GDM1 (cell line): Measurements from ENCODE around the gene ELMOD2.
"Not testable (repeated sequence)": the region's sequence is repeated elsewhere in the genome, so short reads cannot be mapped to it uniquely, and the experiment has no call there.

Source experiments
- DNase-seq: peaks from one replicate; lab custom pipeline; 2025; lab: John Stamatoyannopoulos, UW

ELMOD2 gene, protein sequence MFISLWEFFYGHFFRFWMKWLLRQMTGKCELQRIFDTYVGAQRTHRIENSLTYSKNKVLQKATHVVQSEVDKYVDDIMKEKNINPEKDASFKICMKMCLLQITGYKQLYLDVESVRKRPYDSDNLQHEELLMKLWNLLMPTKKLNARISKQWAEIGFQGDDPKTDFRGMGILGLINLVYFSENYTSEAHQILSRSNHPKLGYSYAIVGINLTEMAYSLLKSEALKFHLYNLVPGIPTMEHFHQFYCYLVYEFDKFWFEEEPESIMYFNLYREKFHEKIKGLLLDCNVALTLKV

DNA sequence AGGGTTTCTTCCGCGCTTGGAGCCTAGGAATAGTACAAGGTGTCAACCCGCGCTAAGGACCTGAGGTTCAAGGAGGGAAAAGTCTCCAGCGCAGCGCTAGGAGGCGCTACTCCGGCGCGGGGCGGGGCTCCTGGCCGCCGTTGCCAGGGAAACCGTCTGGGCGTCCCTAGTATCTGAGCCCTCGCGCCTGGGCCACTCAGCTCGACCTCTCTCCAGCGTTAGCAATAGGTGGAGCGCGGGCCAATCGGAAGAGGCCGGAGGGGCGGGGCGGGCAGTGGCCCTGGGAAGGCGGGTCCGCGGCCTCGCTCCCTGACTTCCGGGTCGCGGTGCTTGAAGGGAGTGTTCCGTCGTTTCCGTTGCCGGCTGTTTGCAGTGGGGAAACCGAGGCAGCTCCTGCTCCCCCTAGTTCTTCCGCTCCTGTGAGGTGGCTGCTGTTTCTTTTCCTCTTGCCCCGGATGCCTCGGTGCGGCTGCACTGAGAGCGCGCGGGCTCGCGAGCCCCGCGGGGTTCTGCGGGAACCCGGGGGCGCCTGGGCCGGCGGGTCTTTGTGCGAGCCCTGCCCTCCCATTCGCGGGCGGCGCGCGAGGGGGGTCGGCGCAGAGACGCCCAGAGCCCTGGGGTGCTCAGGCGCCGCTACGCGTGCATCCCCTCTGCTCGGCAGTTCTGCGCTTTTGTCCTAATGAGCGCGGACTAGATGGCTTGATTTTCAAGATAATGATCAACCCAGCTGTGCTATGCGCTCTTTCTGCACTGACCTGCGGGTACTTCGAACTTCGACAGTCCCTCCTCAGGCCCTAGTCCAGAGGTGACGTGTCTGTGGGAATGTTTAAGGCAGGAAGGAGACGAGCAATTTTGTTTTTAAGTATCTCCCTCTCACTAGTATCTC lies at the start of gene ELMOD2:
TSS of gene ELMOD2 (plus strand) at position 312 of the 886 bp plus-strand sequence. CDS start 1,261 bp downstream, outside the sequence.
- peak; percentile 96 for DNase-seq

DNA sequence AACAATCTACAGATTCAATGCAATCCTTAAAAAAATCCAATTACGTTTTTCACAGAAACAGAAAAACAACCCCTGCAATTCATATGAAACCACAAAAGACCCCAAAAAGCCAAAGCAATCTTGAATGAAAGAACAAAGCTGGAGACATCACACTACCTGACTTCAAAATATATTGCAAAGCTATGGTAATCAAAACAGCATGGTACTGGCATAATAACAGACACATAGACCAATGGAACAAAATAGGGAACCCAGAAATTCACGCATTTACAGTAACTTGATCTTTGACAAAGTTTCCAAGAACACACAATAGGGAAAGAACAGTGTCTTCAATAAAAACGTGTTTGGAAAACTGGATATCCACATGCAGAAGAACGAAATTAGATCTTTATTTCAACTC lies 40.5 kb upstream of the ELMOD2 start:
- no peak for DNase-seq

DNA sequence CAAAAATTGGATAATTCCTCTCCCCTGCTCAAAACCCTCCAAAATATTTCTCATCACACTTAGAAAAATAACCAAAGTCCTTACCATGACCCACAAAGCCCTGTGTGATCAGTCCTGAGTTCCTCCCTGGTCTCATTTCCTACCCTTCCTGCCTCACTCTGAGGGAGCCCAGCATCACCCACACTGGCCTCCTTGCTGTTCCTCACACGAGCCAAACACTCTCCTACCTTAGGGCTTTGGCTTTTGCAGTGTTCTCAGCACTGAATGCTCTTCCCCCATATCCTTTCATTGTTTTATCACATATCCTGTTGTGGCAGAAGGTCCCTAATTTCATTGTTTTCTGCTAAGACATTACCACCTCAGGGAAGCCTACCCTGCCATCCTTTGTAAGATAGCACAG lies 38.0 kb upstream of the ELMOD2 start:
- no peak for DNase-seq

DNA sequence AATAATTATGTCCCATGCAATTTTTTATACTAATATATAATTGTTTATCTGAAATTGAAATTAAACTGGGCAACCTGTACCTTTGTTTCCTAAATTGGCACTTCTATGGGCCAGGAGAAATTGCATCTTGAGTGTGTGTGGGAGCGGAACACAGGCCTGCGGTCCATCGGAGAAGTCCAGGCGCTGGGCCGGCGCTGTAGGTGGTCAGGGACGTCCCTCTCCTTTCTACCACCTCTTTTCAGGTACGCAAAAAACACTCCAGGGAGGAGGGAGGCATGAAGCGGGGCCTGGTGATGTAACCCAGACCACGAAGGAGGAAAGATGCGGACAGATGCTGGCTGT lies 26.6 kb upstream of the ELMOD2 start:
- no peak for DNase-seq

DNA sequence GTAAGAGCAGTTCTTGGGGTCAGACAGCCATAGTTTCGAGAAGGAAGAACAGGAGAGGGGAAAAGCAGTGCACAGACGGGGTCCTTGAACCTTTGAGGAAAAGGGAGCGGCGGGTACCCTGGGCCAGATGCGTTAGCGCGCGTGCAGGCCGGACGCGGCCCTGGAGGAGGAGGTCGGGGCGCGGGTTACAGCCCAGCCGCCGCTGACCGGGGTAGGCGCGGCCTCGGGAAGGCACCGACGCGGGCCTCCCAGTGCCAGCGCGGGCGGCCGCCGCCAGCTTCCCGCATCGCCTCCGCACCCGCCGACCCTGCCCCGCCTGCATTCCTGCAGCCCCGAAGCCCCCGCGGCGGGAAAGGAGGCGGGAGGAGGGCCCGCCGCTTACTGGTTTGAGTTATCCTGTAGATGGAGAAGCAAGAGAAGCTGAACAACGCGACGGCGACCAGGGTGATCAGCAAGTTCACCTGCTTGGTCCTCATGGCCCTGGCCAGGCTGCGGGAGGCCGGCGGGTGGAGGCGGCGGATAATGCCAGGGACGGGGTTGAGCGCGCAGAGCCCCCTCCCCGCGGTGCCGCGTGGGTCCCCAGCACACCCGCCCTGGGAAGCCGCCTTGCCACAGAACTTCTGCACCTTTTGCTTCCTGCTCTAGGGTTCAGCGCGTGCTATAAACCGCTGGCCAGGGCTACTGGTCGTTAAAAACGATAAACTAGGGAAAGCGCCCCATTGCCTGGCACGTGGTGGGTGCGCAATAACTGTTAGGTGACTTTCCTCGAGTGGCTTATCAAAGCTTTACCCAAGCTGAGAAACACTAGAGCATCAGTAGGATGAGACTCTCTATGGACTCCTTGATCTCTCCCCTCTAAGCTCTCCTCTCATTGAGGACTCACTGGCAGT lies 26.0 kb upstream of the ELMOD2 start, which contains the start of gene MGAT4D:
TSS of gene MGAT4D (minus strand) at position 547 of the 890 bp plus-strand sequence. CDS start at position 476, 71 bp downstream.
- DNase-seq: no peak

DNA sequence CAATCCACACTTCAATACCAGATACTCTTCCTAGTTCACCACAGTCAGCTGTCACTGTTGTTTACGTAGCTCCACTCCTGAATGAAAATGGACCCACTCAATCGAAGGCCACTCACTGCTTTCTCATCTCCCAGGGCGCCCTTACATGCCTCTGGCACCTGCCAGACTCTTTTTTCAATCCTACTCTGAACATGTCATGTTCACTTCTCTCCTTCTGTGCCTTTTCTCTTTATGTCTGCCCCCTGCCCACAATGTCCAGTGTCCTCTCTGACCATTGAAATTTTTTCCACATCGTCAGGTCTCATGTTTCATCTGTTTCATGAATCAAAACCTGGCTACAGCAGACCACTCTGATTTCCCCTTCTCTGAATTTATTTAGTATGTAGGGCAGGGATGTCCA lies 24.6 kb upstream of the ELMOD2 start:
- DNase-seq: no peak

DNA sequence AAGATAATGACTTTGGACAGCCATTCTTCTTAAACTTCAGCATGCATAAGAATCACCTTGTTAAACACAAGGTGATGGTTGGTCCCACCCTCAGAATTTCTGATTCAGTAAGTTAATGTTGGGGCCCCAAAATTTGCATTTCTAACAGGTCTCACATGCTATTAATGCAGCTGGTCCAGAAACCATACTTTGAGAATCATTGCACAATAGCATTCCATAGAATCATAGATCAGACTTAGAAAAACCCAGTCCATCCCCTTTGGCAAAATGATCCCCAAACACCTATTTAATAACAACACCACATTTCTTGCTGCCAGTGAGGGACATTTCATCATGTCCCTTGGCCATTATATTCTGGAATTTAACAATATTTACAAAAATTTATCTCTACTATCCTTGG lies 19.7 kb upstream of the ELMOD2 start:
- no peak for DNase-seq

DNA sequence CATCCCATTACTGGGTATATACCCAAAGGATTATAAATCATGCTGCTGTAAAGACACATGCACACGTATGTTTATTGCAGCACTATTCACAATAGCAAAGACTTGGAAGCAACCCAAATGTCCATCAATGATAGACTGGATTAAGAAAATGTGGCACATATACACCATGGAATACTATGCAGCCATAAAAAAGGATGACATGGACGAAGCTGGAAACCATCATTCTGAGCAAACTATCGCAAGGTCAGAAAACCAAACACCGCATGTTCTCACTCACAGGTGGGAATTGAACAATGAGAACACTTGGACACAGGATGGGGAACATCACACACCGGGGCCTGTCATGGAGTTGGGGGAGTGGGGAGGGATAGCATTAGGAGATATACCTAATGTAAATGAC lies 10.2 kb upstream of the ELMOD2 start:
- not testable (repeated sequence) for DNase-seq

DNA sequence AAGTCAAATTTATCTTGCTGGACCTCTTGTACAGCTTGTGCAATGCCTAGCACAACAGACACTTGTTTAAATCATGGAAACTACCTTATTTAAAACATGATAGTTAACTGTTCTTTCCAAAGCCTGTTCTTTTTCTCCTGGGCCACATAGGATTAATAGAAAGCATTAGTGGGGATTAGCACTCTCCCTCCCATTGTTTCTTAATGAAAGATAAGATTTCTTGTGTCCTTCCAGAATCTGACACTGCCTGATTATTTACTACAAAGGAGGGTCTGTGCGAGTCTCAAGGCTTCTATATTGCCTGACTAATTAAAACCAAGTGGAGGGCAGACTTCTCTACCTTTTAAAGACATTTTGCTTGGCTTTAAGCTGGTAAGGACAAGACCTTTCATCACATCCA lies 8.5 kb upstream of the ELMOD2 start:
- no peak for DNase-seq

DNA sequence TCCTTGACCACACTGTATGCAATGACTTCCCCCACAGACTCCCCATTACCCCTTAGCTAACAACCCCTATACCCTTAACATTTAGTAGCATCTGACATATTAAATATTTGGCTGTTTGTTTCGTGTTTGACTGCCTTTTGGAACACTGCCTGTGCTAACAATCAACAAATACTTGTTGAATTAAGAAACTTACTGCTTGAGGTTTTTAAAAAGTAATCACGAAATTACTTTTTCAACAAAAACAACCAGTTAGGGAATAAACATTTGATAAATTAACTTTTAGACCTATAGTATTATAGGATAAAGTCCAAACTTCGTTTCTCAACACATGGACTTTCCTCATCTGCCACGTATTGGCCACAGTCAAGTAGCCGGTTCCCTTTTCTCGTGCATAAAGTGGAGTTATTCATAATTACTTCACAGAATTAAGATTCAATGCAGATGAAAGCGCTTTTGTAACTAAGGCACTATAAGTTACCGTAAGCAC lies 555 bp upstream of the ELMOD2 start:
- DNase-seq: no peak

DNA sequence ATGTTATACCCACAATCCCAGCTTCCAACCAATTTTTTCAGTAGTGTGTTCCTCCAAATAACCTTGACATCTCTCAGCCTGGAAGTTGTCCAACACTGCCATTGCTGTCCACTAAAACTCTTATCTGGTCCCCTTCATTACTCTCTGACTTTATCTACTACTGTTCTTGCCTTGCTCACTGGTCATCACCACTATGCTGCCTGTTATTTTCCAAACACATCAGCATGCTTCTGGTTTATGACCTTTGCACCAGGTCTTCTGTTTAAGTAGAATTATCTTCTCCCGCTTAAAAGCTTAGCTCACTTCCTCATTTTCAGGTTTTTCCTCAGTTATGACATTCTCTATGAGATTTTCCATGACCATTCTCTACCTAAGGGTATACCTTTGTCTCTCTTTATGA lies 5.5 kb downstream of the ELMOD2 start:
- no peak for DNase-seq

DNA sequence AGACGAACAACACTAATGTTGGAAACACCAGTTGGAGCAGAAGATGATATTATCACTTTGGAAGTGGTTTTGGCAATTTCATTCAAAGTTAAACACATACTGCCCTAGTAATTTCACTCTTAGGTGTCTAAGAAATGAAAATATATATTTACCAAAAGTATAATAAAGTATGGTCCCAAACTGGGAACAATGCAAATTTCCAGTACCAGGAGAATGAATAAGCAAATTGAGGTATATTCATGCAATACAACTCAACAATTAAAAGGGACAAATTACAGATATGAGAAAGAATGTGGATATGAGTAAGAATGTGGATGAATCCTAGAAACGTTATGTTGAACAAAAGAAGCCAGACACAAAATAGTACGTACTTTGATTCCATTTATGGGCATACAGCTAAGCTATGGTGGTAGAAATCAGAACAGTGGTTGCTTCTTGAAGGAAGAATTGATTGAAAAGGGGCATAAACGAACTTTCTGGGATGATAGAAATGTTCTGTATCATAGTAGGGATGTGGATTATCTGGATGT lies 10.0 kb downstream of the ELMOD2 start:
- DNase-seq: no peak

DNA sequence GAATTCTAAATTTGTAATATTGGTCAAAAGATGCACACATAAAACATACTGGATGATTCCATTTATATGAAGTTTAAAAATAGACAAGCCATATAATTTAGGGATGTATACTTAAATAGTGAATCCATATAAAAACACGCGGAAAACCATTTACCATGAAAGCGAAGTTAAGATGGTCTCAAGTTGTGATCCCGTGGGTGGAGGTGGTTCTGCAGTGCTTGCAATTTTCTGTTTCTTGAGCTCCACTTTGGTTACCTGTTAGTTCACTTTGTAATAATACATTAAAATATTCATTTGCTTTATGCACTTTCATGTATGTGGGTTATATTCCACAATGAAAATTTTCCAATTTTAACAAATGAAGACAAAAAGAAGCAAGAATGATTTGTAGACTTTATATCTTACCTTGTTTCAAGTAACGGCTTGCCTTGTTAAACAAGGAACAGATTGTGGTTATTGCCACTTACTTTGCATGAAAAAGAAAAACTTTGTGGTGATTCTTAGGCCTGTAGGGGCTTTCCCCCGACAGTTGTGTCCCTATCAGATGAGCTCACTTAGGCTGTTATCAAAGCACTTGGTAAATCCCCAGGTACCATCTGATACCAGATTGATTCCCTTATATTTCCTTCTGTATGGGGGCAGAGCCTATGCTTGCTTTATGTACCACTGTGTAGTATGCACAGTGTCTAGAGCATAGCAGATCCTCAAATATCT lies 32.6 kb downstream of the ELMOD2 start:
- DNase-seq: no peak

DNA sequence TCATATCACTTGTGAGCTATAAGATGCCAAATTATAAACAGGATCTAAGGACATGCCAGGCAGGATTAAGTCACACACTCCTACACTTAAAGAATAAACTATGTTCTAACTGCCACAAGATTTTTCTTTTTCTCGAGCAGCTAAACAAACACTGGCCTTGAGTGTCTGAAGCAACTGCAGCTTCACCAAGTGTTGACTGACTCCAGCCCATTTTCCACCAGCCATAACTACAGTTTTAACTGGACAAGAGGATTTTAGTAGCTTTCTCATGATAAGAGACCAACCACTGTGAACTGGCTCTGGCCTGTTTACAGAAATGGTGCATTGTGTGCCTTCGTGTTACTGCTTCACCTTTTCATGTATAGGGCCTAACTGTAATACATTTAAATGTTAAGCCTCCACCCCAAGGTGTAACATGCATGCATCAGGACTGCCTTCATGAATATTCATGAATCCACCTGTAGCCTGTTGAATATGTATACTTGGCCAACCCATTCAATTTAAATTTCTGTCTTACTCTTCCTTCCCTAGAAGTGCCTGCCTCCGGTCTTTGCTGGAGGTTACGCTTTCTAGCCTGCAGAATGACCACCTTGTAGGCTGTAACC lies 34.0 kb downstream of the ELMOD2 start:
- no peak for DNase-seq

DNA sequence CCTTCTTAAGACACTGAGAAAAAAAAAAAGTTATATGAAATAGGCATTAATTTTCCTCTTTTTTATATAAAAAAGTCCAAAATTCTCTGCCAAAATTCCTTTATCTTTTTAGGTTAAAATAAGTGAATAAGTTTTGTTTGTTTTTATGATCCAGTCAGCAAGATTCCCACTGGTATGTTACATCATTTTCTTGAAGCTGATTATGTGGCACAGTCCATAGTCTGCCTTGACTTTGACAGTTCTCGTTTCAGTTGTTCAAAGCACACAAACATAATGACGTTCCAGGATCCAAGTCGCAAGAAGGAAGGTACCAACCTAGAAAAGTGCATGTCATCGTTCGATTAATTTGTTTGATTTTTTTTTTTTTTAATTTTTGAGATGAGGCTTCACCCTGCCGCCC lies 35.7 kb downstream of the ELMOD2 start:
- no peak for DNase-seq

DNA sequence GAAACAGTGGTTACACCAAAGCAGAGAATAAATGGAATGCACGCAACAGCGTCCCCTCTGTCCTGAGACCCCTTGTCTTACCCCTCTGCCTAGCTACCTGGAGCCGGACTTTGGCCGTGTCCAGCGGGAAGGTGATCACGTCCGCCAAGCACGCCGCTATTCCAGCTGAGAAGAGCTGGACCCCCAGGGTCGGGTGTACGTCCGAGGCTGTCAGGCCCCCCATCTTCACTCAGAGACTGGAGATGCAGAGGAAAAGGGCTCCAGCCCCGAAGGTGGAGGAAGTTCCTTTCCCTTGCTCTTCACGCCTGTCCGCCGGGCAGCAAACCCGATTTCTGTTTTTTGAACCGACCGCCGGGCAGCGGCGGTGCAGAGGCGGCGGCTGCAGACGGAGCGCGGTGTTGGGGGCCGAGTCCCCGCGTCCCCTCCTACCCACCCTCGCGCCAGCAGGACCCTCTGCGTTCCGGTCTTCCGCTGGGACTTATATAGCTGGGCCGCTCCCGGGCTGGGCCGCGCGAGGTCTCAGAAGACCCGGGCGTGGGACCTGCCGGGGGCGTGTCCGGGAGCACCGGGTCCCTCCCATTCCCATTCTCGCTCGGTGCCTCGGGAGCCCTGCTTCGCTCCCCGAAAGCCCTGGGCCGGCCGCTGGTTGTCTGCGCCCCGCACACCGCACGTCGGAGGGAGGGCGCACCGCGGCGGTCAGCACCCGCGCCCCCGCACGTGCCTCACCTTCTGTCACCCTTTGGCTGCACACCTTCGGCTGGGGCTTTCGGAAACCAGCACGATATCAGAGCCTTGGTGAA lies 44.7 kb downstream of the ELMOD2 start, which contains the start of gene UCP1:
TSS of gene UCP1 (minus strand) at position 455 of the 800 bp plus-strand sequence. CDS start at position 223, 232 bp downstream.
- no peak for DNase-seq

DNA sequence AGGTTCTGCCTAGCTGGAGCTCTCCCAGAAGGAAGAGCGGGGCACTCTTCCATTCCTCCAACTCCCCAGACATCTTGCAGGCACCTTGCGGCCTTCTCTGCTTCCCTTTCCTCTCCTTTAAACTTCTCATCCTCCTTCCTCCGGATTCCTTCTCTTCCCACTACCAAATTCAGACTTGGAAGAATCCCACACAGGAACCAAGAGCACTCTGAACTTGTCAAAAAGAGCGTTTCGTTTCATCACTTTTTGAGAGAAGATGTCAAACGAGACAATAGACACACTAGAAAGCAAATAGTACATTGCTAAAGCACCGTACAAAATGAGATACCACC lies 45.3 kb downstream of the ELMOD2 start:
- no peak for DNase-seq

DNA sequence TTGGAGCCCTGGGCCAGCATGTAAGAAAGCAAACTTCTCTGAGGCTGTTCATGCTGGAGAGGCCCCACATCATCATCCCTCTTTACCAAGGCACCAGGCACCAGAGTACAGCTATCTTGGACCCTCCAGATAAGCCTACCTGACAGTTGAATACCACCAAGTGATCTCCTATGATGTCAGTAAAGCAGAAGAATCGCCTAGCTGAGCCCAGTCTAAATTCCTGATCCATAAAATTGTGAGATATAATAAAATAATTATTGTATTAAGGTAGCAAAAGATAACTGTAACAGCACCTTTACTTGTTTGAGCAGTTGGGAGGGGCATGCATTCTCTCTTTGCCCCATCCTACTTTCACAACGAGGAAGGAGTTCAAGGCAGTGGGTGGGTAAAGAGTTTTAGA lies 47.7 kb downstream of the ELMOD2 start:
- DNase-seq: no peak

DNA sequence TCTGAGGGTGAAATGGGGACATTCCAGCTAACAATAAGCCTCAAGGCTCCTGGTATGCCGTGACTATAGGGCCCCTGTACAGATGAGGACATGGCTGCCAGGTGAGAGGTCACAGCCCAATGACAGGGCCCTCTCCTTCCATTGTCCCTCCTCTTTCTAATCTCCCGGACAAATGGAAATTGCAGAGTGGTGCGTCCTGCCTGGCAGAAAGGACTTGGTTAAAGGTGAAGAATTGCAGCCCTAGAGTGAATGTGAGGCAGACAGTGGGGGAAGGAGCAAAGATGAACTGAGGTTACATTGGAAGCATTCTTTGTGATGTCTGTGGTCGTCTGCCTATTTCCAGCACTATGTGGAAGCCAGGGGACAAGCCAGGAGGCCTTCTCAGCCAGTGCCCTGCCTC lies 51.5 kb downstream of the ELMOD2 start:
- DNase-seq: no peak

DNA sequence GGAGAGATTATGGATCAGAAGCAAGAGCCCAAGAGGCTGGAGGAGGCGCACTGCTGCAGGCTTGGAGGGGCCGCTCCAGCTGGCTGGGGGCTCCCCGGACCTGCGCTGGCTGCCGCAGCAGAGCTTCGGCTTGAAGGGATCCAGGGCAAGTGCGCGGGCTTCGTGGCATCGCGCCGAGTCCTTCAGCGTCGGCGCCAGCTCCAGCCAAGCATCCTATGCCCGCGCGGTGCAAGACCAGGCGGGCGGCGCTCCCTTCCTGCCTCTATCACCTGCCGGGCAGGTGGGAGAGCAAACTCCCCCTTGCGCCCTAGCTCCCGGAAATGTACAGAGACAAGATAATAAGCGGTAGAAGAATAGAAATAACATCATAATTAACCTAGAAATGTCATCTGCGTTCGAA lies 55.3 kb downstream of the ELMOD2 start:
- no peak for DNase-seq
